Measurements from ENCODE around the gene SEC31B. TPM values are rescaled to one million over a fixed set of nuclear protein-coding genes. Genes with fewer than 3 reads are reported as not detected.

The SEC31B gene
- total RNA-seq (11.1 and 12.5 TPM in 2 replicates), polyA plus RNA-seq (13.3 and 14.4 TPM in 2 replicates), polyA minus RNA-seq (16.6 TPM in 2 replicates), Bru-seq, nascent RNA (percentile 44 among the genes with signal in this experiment), BruChase-seq, experiment 1, labeled RNA remaining after a 6-hour chase (percentile 74 among the genes with signal in this experiment), BruChase-seq, experiment 2, labeled RNA remaining after a 2-hour chase (percentile 73 among the genes with signal in this experiment)
- 1.2 and 2.7 TPM in 2 replicates for polyA plus RNA-seq (2011; cell fraction: cytosol; rRNA removed)
- 152 and 174 TPM in 2 replicates for polyA plus RNA-seq (2011; cell fraction: nucleus; rRNA removed)
- polyA plus RNA-seq (2012) = 7.1 and 8.2 TPM in 2 replicates
- 0.72 TPM for polyA minus RNA-seq (2011; cell fraction: cytosol; rRNA and poly(A)+ RNA removed)
- polyA minus RNA-seq (2011; cell fraction: nucleus; rRNA and poly(A)+ RNA removed) = 19.3 and 25.6 TPM in 2 replicates
- long read RNA-seq, partial matches to known transcripts = 1 of 13 reads
- long read RNA-seq, other reads (novel, unspliced or antisense) = 12 of 13 reads

GRCh38 chr10:100519311-100520051, at the start of gene SEC31B:
TSS of gene SEC31B (minus strand) at chr10:100519861. CDS start at chr10:100516952, 2,909 bp downstream.
- Histone ChIP-seq H3K4me2 (ENCODE audit: insufficient read depth, low read length) (peak within 1 kb of the TSS; percentile 44), H3K36me3 (ENCODE audit: control insufficient read depth in 2 of 2, extremely low read depth in 1 of 2, insufficient read depth in 2 of 2, low read length in 2 of 2) (peaks cover 0 to 5% of the 10 kb centered on the region in 2 experiments), H3K27me3 (ENCODE audit: control insufficient read depth in 2 of 2, insufficient read depth in 2 of 2, low read length in 2 of 2) (no peaks in the 10 kb centered on the region), H3K27ac (ENCODE audit: insufficient read depth, low read depth, low read length) (no peak within 1 kb of the TSS), H3K9me3 (replicated peaks; ENCODE audit: control insufficient read depth, insufficient read depth, low read length) (no peaks in the 10 kb centered on the region), H3K9me1 (replicated peaks; ENCODE audit: control insufficient read depth, extremely low read depth, insufficient read depth, low read length) (no peaks in the 10 kb centered on the region), H2AFZ (ENCODE audit: low read depth, low read length) (peak within 1 kb of the TSS; percentile 72), H3K79me2 (ENCODE audit: control insufficient read depth, insufficient read depth, low read length) (no peaks in the 10 kb centered on the region), H3K4me1 (ENCODE audit: control insufficient read depth, extremely low read depth, insufficient read depth, low read length) (peaks cover 31% of the 10 kb centered on the region), H3K4me3 (replicated peaks in 1 of 3; ENCODE audit: insufficient read depth in 1 of 3, low read depth in 1 of 3, low read length in 3 of 3) (peak within 1 kb of the TSS in 1 of 3 experiments; percentile 41), H3K9ac (replicated peaks; ENCODE audit: extremely low read depth, insufficient read depth, low read length) (no peak within 1 kb of the TSS), H4K20me1 (replicated peaks; ENCODE audit: control insufficient read depth, extremely low read depth, insufficient read depth, low read length) (no peaks in the 10 kb centered on the region)
- POLR2A ChIA-PET = interaction anchor here (0.7 to 1.1 kb wide), 2 partner anchors 16 to 649 kb away, joined by 3 to 4 read pairs; partner anchors contain the start of gene HIF1AN
- no TSS peak for BruUV-seq (replicated peaks)
- intact Hi-C loops (cut with micrococcal nuclease) (loop anchor here (1.0 to 5.0 kb wide), 4 partner anchors 10 to 358 kb away; partner anchors contain the start of gene NDUFB8), dilution Hi-C loops (cut with MboI; ENCODE audit: extremely low pct_ligation_motif_present, low sequenced_read_pairs) (no loop called here)
- no peak for TF ChIP-seq JUN (IDR thresholded peaks at IDR 0.05; ENCODE audit: borderline replicate concordance, insufficient read depth, insufficient read length, low read depth)
- no peak for TF ChIP-seq POLR2A (IDR thresholded peaks at IDR 0.05; ENCODE audit: low read depth, low read length)
- TF ChIP-seq MYC (IDR thresholded peaks at IDR 0.05; ENCODE audit: low read depth, low read length) = no peak
- TF ChIP-seq EZH2 (IDR thresholded peaks at IDR 0.05; ENCODE audit: borderline replicate concordance, low read depth, low read length, severe bottlenecking) = no peak
- no peak for TF ChIP-seq GATA2 (IDR thresholded peaks at IDR 0.05; ENCODE audit: insufficient read depth, insufficient read length, low read depth, low read length)
- TF ChIP-seq MAX (IDR thresholded peaks at IDR 0.05; ENCODE audit: insufficient read depth, insufficient read length) = no peak
- no peak for TF ChIP-seq FOS (IDR thresholded peaks at IDR 0.05; ENCODE audit: borderline replicate concordance, insufficient read depth, low read length)
- TF ChIP-seq POLR2AphosphoS5 (IDR thresholded peaks at IDR 0.05; ENCODE audit: insufficient read depth, low read depth, low read length) = no peak
- TF ChIP-seq CTCF (IDR thresholded peaks at IDR 0.05; ENCODE audit: extremely low read depth in 1 of 2, insufficient read depth in 1 of 2, low read depth in 1 of 2, low read length in 2 of 2) = no peak
- no peak for FAIRE-seq
- CTCF ChIA-PET = interaction anchor here (0.6 to 4.8 kb wide), 64 partner anchors 8 to 674 kb away, joined by 3 to 78 read pairs (median 6); partner anchors contain the start of genes BLOC1S2, HIF1AN, NDUFB8 and PKD2L1
- DNase-seq (ENCODE audit: low read depth, low spot score) = peak; percentile 33

All from endothelial cell of umbilical vein (primary cell).